Measurements from ENCODE around the gene MTCL1. TPM values are rescaled to one million over a fixed set of nuclear protein-coding genes. Genes with fewer than 3 reads are reported as not detected.

The MTCL1 gene
- total and polyA plus RNA-seq, 2 donors (not counting 1 experiment from before 2014, with no cell fraction given), result 35.0 to 56.0 TPM

GRCh38 chr18:8824846-8825245, 119.5 kb downstream of the MTCL1 start:
- DNase-seq (ENCODE audit: low read depth in 2 of 2), result no peak
- peaks cover 36% of the 10 kb centered on the region for H3K36me3 ChIP-seq (ENCODE audit: control insufficient read depth, insufficient read depth, low read length)
- TF ChIP-seq CTCF (conservative IDR thresholded peaks at IDR 0.05 in 1 of 2, IDR thresholded peaks at IDR 0.05 in 1 of 2; ENCODE audit: low read depth in 1 of 2, low read length in 2 of 2) (no peak), EZH2 (IDR thresholded peaks at IDR 0.05; ENCODE audit: low read length, missing control alignments) (no peak)
- H3K27ac ChIP-seq (ENCODE audit: insufficient read depth, low read length), result no peak overlapping the region
- H3K4me1 ChIP-seq (ENCODE audit: control insufficient read depth, extremely low read depth, insufficient read depth, low read length), result no peaks in the 10 kb centered on the region
- H4K20me1 ChIP-seq (ENCODE audit: control insufficient read depth, extremely low read depth, insufficient read depth, low read length), result no peaks in the 10 kb centered on the region
- no peaks in the 10 kb centered on the region for H3K9me3 ChIP-seq (ENCODE audit: control insufficient read depth, insufficient read depth, low read depth, low read length)
- no peak overlapping the region for H3K9ac ChIP-seq (ENCODE audit: insufficient read depth, low read length)
- H3K4me3 ChIP-seq (replicated peaks in 1 of 4; ENCODE audit: control extremely low read depth in 1 of 4, insufficient read depth in 1 of 4, low read depth in 3 of 4, low read length in 4 of 4), result no peak overlapping the region
- H2AFZ ChIP-seq (ENCODE audit: low read length), result no peak overlapping the region
- no peak overlapping the region for H3K4me2 ChIP-seq (ENCODE audit: extremely low read depth, insufficient read depth, low read length)
- H3K79me2 ChIP-seq (ENCODE audit: control insufficient read depth, insufficient read depth, low read length), result no peaks in the 10 kb centered on the region
- H3K27me3 ChIP-seq (ENCODE audit: control insufficient read depth, insufficient read depth, low read length), result no peaks in the 10 kb centered on the region

GRCh38 chr18:8825273-8825672, 119.9 kb downstream of the MTCL1 start:
- Histone ChIP-seq H3K27me3 (ENCODE audit: control insufficient read depth, insufficient read depth, low read length) (no peaks in the 10 kb centered on the region), H3K36me3 (ENCODE audit: control insufficient read depth, insufficient read depth, low read length) (peaks cover 36% of the 10 kb centered on the region), H3K9me3 (ENCODE audit: control insufficient read depth, insufficient read depth, low read depth, low read length) (no peaks in the 10 kb centered on the region), H3K4me1 (ENCODE audit: control insufficient read depth, extremely low read depth, insufficient read depth, low read length) (no peaks in the 10 kb centered on the region), H3K79me2 (ENCODE audit: control insufficient read depth, insufficient read depth, low read length) (no peaks in the 10 kb centered on the region), H3K9ac (ENCODE audit: insufficient read depth, low read length) (no peak overlapping the region), H3K27ac (ENCODE audit: insufficient read depth, low read length) (no peak overlapping the region), H2AFZ (ENCODE audit: low read length) (no peak overlapping the region), H3K4me3 (replicated peaks in 1 of 4; ENCODE audit: control extremely low read depth in 1 of 4, insufficient read depth in 1 of 4, low read depth in 3 of 4, low read length in 4 of 4) (no peak overlapping the region), H4K20me1 (ENCODE audit: control insufficient read depth, extremely low read depth, insufficient read depth, low read length) (no peaks in the 10 kb centered on the region), H3K4me2 (ENCODE audit: extremely low read depth, insufficient read depth, low read length) (no peak overlapping the region)
- no peak for TF ChIP-seq CTCF (conservative IDR thresholded peaks at IDR 0.05 in 1 of 2, IDR thresholded peaks at IDR 0.05 in 1 of 2; ENCODE audit: low read depth in 1 of 2, low read length in 2 of 2)
- TF ChIP-seq EZH2 (IDR thresholded peaks at IDR 0.05; ENCODE audit: low read length, missing control alignments), result no peak
- DNase-seq (ENCODE audit: low read depth in 2 of 2), result no peak

DNA sequence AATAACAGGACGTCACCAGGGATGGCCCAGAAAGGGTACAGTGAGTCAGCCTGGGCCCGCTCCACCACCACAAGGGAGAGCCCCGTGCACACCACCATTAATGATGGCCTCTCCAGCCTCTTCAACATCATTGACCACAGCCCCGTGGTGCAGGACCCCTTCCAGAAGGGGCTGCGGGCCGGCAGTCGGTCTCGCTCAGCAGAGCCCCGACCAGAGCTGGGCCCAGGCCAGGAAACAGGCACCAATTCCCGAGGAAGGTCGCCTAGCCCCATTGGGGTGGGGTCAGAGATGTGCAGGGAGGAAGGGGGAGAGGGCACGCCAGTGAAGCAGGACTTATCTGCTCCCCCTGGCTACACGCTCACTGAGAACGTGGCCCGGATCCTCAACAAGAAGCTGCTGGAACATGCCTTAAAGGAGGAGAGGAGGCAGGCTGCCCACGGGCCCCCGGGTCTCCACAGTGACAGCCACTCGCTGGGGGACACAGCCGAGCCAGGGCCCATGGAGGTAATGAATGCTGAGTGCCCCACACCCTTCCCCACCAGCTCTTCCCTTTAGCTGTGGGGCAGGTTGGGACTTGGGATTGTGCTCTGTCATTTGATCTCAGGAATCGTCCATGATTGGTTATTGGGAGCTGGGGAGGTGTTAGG, 120.5 kb downstream of the MTCL1 start:
- no peaks in the 10 kb centered on the region for H4K20me1 ChIP-seq (ENCODE audit: control insufficient read depth, extremely low read depth, insufficient read depth, low read length)
- H3K79me2 ChIP-seq (ENCODE audit: control insufficient read depth, insufficient read depth, low read length), result no peaks in the 10 kb centered on the region
- peaks cover 35% of the 10 kb centered on the region for H3K36me3 ChIP-seq (ENCODE audit: control insufficient read depth, insufficient read depth, low read length)
- no peaks in the 10 kb centered on the region for H3K9me3 ChIP-seq (ENCODE audit: control insufficient read depth, insufficient read depth, low read depth, low read length)
- H3K4me2 ChIP-seq (ENCODE audit: extremely low read depth, insufficient read depth, low read length), result no peak overlapping the region
- no peaks in the 10 kb centered on the region for H3K27me3 ChIP-seq (ENCODE audit: control insufficient read depth, insufficient read depth, low read length)
- DNase-seq (ENCODE audit: low read depth in 2 of 2), result no peak
- H2AFZ ChIP-seq (ENCODE audit: low read length), result no peak overlapping the region
- no peak overlapping the region for H3K9ac ChIP-seq (ENCODE audit: insufficient read depth, low read length)
- H3K4me3 ChIP-seq (replicated peaks in 1 of 4; ENCODE audit: control extremely low read depth in 1 of 4, insufficient read depth in 1 of 4, low read depth in 3 of 4, low read length in 4 of 4), result no peak overlapping the region
- TF ChIP-seq CTCF (conservative IDR thresholded peaks at IDR 0.05 in 1 of 2, IDR thresholded peaks at IDR 0.05 in 1 of 2; ENCODE audit: low read depth in 1 of 2, low read length in 2 of 2), result no peak
- TF ChIP-seq EZH2 (IDR thresholded peaks at IDR 0.05; ENCODE audit: low read length, missing control alignments), result no peak
- H3K4me1 ChIP-seq (ENCODE audit: control insufficient read depth, extremely low read depth, insufficient read depth, low read length), result no peaks in the 10 kb centered on the region
- no peak overlapping the region for H3K27ac ChIP-seq (ENCODE audit: insufficient read depth, low read length)
